IMR-90 (cell line): Measurements from ENCODE around the gene RASGRF2. TPM values are rescaled to one million over a fixed set of nuclear protein-coding genes. Genes with fewer than 3 reads are reported as not detected.

Experiments
- ATAC-seq: fragments of 200-7000 bp; cut with Tn5 transposase; 2 replicates; pipeline ENCODE4 v1.9.1; 2020; ENCODE audit warnings: low read depth, mild to moderate bottlenecking, moderate library complexity
- BruUV-seq: library from RNA; stranded (reverse); fragments of 400-500 nt; replicated peaks from 2 replicates; lab custom pipeline; 2021; lab: Mats Ljungman, UMichigan
- CTCF ChIA-PET: fragments of 300-600 bp; formaldehyde crosslinking; extraction: SDS; loops from one replicate; lab custom pipeline; 2021; ENCODE audit warnings: antibody characterized with exemption; lab: Yijun Ruan, JAX
- POLR2A ChIA-PET: fragments of 300-600 bp; sonication (Branson Sonifier 250); formaldehyde crosslinking; loops from one replicate; lab custom pipeline; 2022; ENCODE audit warnings: antibody characterized with exemption; ENCODE audit not compliant: unreplicated experiment; lab: Charles Lee
- DNase-seq: peaks from one replicate; pipeline ENCODE4 v3.0.0; 2013
- H2AFZ ChIP-seq: replicated peaks from 2 replicates; pipeline ENCODE3; 2013; ENCODE audit warnings: low read length, mild to moderate bottlenecking; ENCODE audit not compliant: poor library complexity
- H2AK5ac ChIP-seq: 2 replicates; pipeline ENCODE4 v1.6.1; 2013; ENCODE audit warnings: low read depth, low read length, inconsistent platforms
- H2AK9ac ChIP-seq: replicated peaks from 2 replicates; pipeline ENCODE3; 2013; ENCODE audit warnings: mild to moderate bottlenecking, low read depth, low read length, moderate library complexity; ENCODE audit not compliant: poor library complexity
- H2BK120ac ChIP-seq: 2 replicates; pipeline ENCODE4 v1.6.1; 2013; ENCODE audit warnings: low read depth, low read length, inconsistent platforms
- H2BK15ac ChIP-seq: 3 replicates; pipeline ENCODE4 v1.6.1; 2013; ENCODE audit warnings: low read depth, low read length, inconsistent platforms
- H2BK20ac ChIP-seq: 2 replicates; pipeline ENCODE4 v1.6.1; 2013; ENCODE audit warnings: low read depth, mild to moderate bottlenecking, inconsistent platforms, low read length, moderate library complexity
- H2BK5ac ChIP-seq: 2 replicates; pipeline ENCODE4 v1.6.1; 2013; ENCODE audit warnings: mild to moderate bottlenecking, low read depth, low read length, inconsistent platforms; ENCODE audit not compliant: poor library complexity, severe bottlenecking
- H3K14ac ChIP-seq: replicated peaks from 2 replicates; pipeline ENCODE4 v1.6.1; 2013; ENCODE audit warnings: low read depth, low read length, inconsistent platforms
- H3K18ac ChIP-seq: 2 replicates; pipeline ENCODE4 v1.6.1; 2013; ENCODE audit warnings: low read depth, low read length, control low read depth
- H3K23ac ChIP-seq: 2 replicates; pipeline ENCODE4 v1.6.1; 2013; ENCODE audit warnings: low read depth, low read length, inconsistent platforms
- H3K27ac ChIP-seq: 2 replicates; pipeline ENCODE4 v1.5.1; 2013; ENCODE audit warnings: mild to moderate bottlenecking, control low read depth, low read length; ENCODE audit not compliant: insufficient read depth
- H3K27me3 ChIP-seq: 2 replicates; pipeline ENCODE4 v1.6.1; 2013; ENCODE audit warnings: low read length; ENCODE audit not compliant: control insufficient read depth, insufficient read depth
- H3K36me3 ChIP-seq: 2 replicates; pipeline ENCODE4 v1.6.1; 2013; ENCODE audit warnings: low read length, mixed read lengths; ENCODE audit not compliant: control insufficient read depth, insufficient read depth
- H3K4ac ChIP-seq: 2 replicates; pipeline ENCODE4 v1.6.1; 2013; ENCODE audit warnings: low read depth, low read length, inconsistent platforms
- H3K4me1 ChIP-seq: 2 replicates; pipeline ENCODE4 v1.6.1; 2013; ENCODE audit warnings: low read length, mixed read lengths; ENCODE audit not compliant: control insufficient read depth, insufficient read depth
- H3K4me2 ChIP-seq: 2 replicates; pipeline ENCODE4 v1.6.1; 2013; ENCODE audit warnings: low read depth, mild to moderate bottlenecking, control low read depth, low read length, moderate library complexity
- H3K4me3 ChIP-seq: 2 replicates; pipeline ENCODE4 v1.5.1; 2013; ENCODE audit warnings: low read depth, mild to moderate bottlenecking, control low read depth, low read length, moderate library complexity; ENCODE audit not compliant: insufficient read depth
- H3K56ac ChIP-seq: 2 replicates; pipeline ENCODE4 v1.6.1; 2013; ENCODE audit warnings: low read length, inconsistent platforms; ENCODE audit not compliant: insufficient read depth; ENCODE audit errors: extremely low read depth
- H3K79me1 ChIP-seq, 2 experiments: 2 replicates each; pipeline ENCODE4 v1.6.1; 2013; ENCODE audit warnings: low read length in 2 of 2, inconsistent platforms in 1 of 2, low read depth in 1 of 2
- H3K9ac ChIP-seq: 2 replicates; pipeline ENCODE4 v1.6.1; 2013; ENCODE audit warnings: low read depth, low read length, control low read depth
- H3K9me1 ChIP-seq: 2 replicates; pipeline ENCODE4 v1.6.1; 2013; ENCODE audit warnings: low read length, inconsistent platforms; ENCODE audit not compliant: insufficient read depth
- H3K9me3 ChIP-seq: 2 replicates; pipeline ENCODE4 v1.6.1; 2013; ENCODE audit warnings: low read length; ENCODE audit not compliant: control insufficient read depth, insufficient read depth
- H4K20me1 ChIP-seq: 2 replicates; pipeline ENCODE4 v1.6.1; 2013; ENCODE audit warnings: low read length, inconsistent platforms; ENCODE audit not compliant: insufficient read depth
- H4K5ac ChIP-seq: 2 replicates; pipeline ENCODE4 v1.6.1; 2013; ENCODE audit warnings: mild to moderate bottlenecking, low read depth, low read length, control low read depth
- H4K8ac ChIP-seq, 2 experiments: 2 replicates each; pipeline ENCODE4 v1.6.1; 2013; ENCODE audit warnings: low read depth in 2 of 2, low read length in 2 of 2, control low read depth in 1 of 2, inconsistent platforms in 1 of 2
- H4K91ac ChIP-seq: 2 replicates; pipeline ENCODE4 v1.6.1; 2013; ENCODE audit warnings: low read depth, low read length, inconsistent platforms; ENCODE audit not compliant: insufficient read depth
- CHD1 ChIP-seq: IDR thresholded peaks from 2 replicates; pipeline ENCODE4 v1.6.1; 2012; ENCODE audit warnings: low read depth, low read length, improper control_type of control experiment
- ELK1 ChIP-seq: fragments of 150-350 bp; IDR thresholded peaks from 2 replicates; pipeline ENCODE4 v1.6.1; 2016; ENCODE audit warnings: low read depth, mild to moderate bottlenecking, low read length, moderate library complexity, borderline replicate concordance
- FOS ChIP-seq: fragments of 150-350 bp; IDR thresholded peaks from 2 replicates; pipeline ENCODE4 v1.6.1; 2016; ENCODE audit warnings: low read depth, low read length
- MAZ ChIP-seq: IDR thresholded peaks from 2 replicates; pipeline ENCODE4 v1.6.1; 2012; ENCODE audit warnings: low read depth, mild to moderate bottlenecking, low read length, improper control_type of control experiment, moderate library complexity, borderline replicate concordance
- MXI1 ChIP-seq: IDR thresholded peaks from 2 replicates; pipeline ENCODE4 v1.6.1; 2012; ENCODE audit warnings: low read depth, mild to moderate bottlenecking, low read length, moderate library complexity, borderline replicate concordance
- SMC3 ChIP-seq: fragments of 150-350 bp; IDR thresholded peaks from 2 replicates; pipeline ENCODE4 v1.6.1; 2016; ENCODE audit warnings: low read depth, mild to moderate bottlenecking, antibody characterized with exemption, low read length, moderate library complexity
- WGBS, 2 experiments: methylation state at CpG; one replicate each; pipeline versions ENCODE4 v1.1.5 to v1.1.7; 2013; ENCODE audit warnings: missing lambda C conversion rate in 2 of 2; ENCODE audit not compliant: insufficient read length in 1 of 2; ENCODE audit errors: extremely low coverage in 2 of 2; 5-methylcytosine and 5-hydroxymethylcytosine counted together
- dilution Hi-C: fragments of 300-500 bp; cut with HindIII; formaldehyde crosslinking; loops from one replicate; pipeline ENCODE4 v1.14.3; 2018; ENCODE audit warnings: low sequenced_read_pairs; ENCODE audit not compliant: unreplicated experiment
- in situ Hi-C: fragments of 300-500 bp; cut with MboI; formaldehyde crosslinking; loops from 3 replicates; pipeline ENCODE4 v1.14.3; 2019; ENCODE audit warnings: low sequenced_read_pairs, inconsistent platforms, mixed read lengths
- intact Hi-C: fragments of 100-400 bp; cut with micrococcal nuclease; formaldehyde crosslinking; loops from 2 replicates; pipeline ENCODE4 v1.10.0; 2022
- polyA plus RNA-seq, 3 experiments: library from polyadenylated mRNA; depleted of rRNA; stranded (reverse); fragments of >200 nt; gene quantifications; 2 replicates each; pipeline ENCODE4 v1.2.3, GENCODE V29; 2012; ENCODE audit warnings: low replicate concordance in 1 of 3
- total RNA-seq: library from RNA; depleted of rRNA; stranded (reverse); fragments of >200 nt; gene quantifications from 2 replicates; pipeline ENCODE4 v1.2.3, GENCODE V29; 2012
- TF ChIP-seq, protein P1 (sequence below): fragments of 150-350 bp; IDR thresholded peaks from 2 replicates; pipeline ENCODE4 v1.6.1; 2017; ENCODE audit warnings: mild to moderate bottlenecking, antibody characterized with exemption, low read length, low read depth

The RASGRF2 gene
- total and polyA plus RNA-seq, 2 of the 4 experiments (the other 2 are of a cell fraction): 2.9 to 5.0 TPM

DNA sequence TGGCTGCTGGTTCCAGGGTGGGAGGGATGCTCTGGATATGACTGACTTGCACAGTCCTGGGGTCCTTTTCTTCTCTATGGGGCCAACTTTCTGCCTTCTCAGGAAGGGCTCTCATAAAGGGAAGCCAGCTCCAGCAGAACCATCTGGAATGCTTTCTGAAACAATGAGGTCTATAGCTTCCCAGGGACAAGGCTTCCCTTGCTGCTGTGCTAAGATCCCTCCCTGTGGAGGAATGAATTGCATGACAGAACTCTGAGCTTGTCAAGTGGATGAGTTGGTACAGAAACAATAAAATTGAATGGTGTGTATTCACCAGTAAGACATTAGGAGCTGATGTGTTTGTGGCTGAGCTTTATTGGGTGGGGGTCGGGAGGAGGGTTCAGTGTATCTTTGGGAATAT, 292.7 kb downstream of the RASGRF2 start:
- no peak overlapping the region for H2AK5ac ChIP-seq
- no peak overlapping the region for H3K9ac ChIP-seq
- ChIA-PET POLR2A (no interaction called here), CTCF (no interaction called here)
- no peak overlapping the region for H3K14ac ChIP-seq
- no peak for ATAC-seq
- no peak overlapping the region for H2BK120ac ChIP-seq
- intact Hi-C loops: no loop called here
- no peak overlapping the region for H3K4ac ChIP-seq
- H2AK9ac ChIP-seq: no peak overlapping the region
- no peak overlapping the region for H4K91ac ChIP-seq
- DNase-seq: no peak
- H3K56ac ChIP-seq: no peak overlapping the region
- H2BK5ac ChIP-seq: no peak overlapping the region
- H3K23ac ChIP-seq: no peak overlapping the region
- WGBS, 2 experiments: no CpG with 5 or more reads among the region's 1 CpG
- no peak overlapping the region for H4K5ac ChIP-seq
- no peak overlapping the region for H2BK15ac ChIP-seq
- in situ Hi-C loops: no loop called here
- dilution Hi-C loops: no loop called here
- BruUV-seq: no TSS peak
- peaks cover 2% of the 10 kb centered on the region; the same call in 1 of the 2 replicates for H3K4me1 ChIP-seq
- TF ChIP-seq SMC3: no peak
- TF ChIP-seq ELK1: no peak
- TF ChIP-seq MAZ: no peak
- TF ChIP-seq MXI1: no peak
- no peak for TF ChIP-seq CHD1
- TF ChIP-seq, protein P1, sequence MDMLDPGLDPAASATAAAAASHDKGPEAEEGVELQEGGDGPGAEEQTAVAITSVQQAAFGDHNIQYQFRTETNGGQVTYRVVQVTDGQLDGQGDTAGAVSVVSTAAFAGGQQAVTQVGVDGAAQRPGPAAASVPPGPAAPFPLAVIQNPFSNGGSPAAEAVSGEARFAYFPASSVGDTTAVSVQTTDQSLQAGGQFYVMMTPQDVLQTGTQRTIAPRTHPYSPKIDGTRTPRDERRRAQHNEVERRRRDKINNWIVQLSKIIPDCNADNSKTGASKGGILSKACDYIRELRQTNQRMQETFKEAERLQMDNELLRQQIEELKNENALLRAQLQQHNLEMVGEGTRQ: no peak
- no peak for TF ChIP-seq FOS
- no peak overlapping the region for H4K8ac ChIP-seq
- H3K9me3 ChIP-seq: no peaks in the 10 kb centered on the region
- no peak overlapping the region for H2BK20ac ChIP-seq
- H3K18ac ChIP-seq: no peak overlapping the region
- peaks cover 7% of the 10 kb centered on the region; the same call in 1 of the 2 replicates for H3K9me1 ChIP-seq
- H3K4me2 ChIP-seq: no peak overlapping the region
- H2AFZ ChIP-seq: no peak overlapping the region
- H4K20me1 ChIP-seq: no peaks in the 10 kb centered on the region
- peaks cover 0 to 5% of the 10 kb centered on the region in 2 experiments; a peak in 2 of 4 replicates for H3K79me1 ChIP-seq
- no peaks in the 10 kb centered on the region for H3K27me3 ChIP-seq
- H3K4me3 ChIP-seq: no peak overlapping the region
- H3K27ac ChIP-seq: no peak overlapping the region
- H3K36me3 ChIP-seq: no peaks in the 10 kb centered on the region
